Measurements from ENCODE around the gene COBL.

COBL gene

DNA sequence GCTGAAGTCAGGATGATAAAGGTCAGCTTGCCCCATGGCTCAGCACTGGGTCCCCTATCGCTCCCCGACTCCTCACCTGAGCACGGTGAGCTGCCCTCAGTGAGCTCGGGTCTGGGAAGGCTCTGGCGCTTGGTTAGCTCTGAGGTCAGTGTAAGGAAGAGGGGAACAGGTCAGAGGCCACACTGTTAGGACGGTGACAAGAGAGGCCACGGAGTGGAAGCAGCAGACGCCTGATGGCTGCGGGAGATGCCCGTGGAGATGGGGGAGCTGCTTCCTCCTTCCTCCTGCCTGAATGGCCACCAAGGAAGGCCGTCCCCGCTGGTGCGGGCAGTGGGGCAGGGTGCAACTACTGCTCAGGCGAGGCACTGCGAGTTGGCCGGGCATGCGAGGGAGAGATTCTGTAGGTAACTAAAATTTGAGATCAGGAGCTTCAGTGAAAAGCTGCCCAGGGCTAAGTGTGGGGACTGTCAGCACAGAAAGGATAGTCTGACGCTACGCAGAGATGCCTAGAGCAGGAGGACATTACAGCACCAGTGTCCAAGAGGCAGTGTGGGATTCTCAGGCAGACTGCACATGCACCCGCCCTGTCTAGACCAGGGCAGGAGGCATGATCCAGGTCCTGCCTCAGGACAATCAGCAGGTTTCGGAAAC, 302.6 kb downstream of the COBL start:
- DNase-seq (ENCODE audit: extremely low spot score), result no peak
- ChIA-PET POLR2A (no interaction called here), CTCF (no interaction called here)
- TF ChIP-seq FOXM1 (IDR thresholded peaks at IDR 0.05; ENCODE audit: borderline replicate concordance) (no peak), ELF4 (IDR thresholded peaks at IDR 0.05) (no peak), ARNT (IDR thresholded peaks at IDR 0.05) (no peak), BHLHE40 (IDR thresholded peaks at IDR 0.05; ENCODE audit: borderline replicate concordance) (no peak), NFRKB (IDR thresholded peaks at IDR 0.05) (no peak), SUZ12 (IDR thresholded peaks at IDR 0.05) (no peak), HDGF (IDR thresholded peaks at IDR 0.05; ENCODE audit: borderline replicate concordance) (no peak), FOXK2 (IDR thresholded peaks at IDR 0.05) (no peak), TARDBP (IDR thresholded peaks at IDR 0.05) (no peak)
- TF ChIP-seq, protein P1, sequence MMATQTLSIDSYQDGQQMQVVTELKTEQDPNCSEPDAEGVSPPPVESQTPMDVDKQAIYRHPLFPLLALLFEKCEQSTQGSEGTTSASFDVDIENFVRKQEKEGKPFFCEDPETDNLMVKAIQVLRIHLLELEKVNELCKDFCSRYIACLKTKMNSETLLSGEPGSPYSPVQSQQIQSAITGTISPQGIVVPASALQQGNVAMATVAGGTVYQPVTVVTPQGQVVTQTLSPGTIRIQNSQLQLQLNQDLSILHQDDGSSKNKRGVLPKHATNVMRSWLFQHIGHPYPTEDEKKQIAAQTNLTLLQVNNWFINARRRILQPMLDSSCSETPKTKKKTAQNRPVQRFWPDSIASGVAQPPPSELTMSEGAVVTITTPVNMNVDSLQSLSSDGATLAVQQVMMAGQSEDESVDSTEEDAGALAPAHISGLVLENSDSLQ (IDR thresholded peaks at IDR 0.05), result no peak

DNA sequence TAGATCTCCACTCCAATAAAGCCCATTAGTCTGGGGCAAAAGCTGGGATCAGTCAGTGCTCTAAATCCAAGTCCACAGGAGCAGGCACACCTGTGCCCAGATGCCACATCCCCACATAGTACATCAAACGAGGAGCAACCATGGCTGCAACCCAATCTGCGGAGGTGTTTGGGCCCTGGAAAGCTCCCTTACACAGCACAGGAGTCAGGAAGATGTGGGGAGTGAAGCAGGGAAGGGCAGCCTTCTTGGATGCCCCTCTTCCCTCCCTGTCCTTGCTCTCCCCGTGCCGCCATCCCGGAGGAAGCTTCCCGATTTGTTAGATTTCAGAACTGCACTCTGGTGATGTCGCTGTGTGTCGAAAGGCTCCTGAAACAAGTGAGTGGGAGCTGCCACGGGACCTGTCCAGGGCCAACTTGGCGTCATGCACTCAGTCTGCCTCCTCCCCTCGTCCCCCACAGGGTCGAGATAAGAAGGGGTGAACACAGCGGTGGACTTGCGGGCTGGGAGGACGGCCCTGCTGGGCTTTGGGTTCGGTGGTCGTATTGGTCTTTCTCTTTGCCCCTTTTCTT, 303.3 kb downstream of the COBL start:
- CTCF ChIA-PET, result no interaction called here
- POLR2A ChIA-PET, result no interaction called here
- TF ChIP-seq CTBP1 (IDR thresholded peaks at IDR 0.05; ENCODE audit: borderline replicate concordance) (no peak), ARNT (IDR thresholded peaks at IDR 0.05) (no peak), L3MBTL2 (conservative IDR thresholded peaks at IDR 0.05) (no peak), LEF1 (IDR thresholded peaks at IDR 0.05; ENCODE audit: borderline replicate concordance) (no peak)
- TF ChIP-seq, protein P1 (IDR thresholded peaks at IDR 0.05), result no peak
- DNase-seq (ENCODE audit: extremely low spot score), result no peak

DNA sequence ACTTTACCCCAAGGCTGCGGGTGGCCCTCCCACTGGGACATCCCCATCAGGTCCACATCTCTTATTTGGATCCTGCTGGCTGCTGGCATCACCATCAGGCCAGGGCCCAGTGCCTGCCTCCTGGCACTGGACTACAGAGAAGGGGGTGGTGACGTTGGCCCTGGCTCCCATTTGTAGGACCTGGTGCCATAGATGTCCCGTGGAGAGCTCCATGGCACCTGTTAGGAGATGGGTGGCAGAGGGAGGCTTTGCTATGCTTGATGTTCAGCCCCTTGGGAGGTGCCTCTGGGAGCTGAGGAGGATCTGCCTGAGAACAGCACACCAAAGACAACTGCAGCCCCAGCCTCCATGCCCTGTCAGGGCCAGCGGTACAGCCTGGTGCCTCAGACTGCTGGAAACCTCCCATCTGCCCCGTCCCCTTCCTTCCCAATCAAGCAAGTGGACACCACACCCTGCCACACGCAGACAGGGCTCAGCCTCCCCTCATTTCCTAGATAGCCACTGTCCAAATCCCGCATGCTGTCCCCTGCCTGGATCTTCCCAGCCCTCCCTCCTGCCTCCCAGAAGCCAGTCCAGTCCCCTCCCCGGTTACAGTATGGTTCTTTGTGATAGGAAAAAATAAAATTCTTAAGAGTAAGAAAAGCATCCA, 303.9 kb downstream of the COBL start:
- TF ChIP-seq LEF1 (IDR thresholded peaks at IDR 0.05; ENCODE audit: borderline replicate concordance), result no peak
- no peak for TF ChIP-seq NFRKB (IDR thresholded peaks at IDR 0.05)
- TF ChIP-seq ARNT (IDR thresholded peaks at IDR 0.05), result no peak
- TF ChIP-seq SP1 (IDR thresholded peaks at IDR 0.05), result no peak
- ChIA-PET POLR2A (no interaction called here), CTCF (interaction anchor here (0.6 to 1.0 kb wide), 2 partner anchors 12 to 75 kb away, joined by 3 to 6 read pairs; no protein-coding TSS in a partner anchor)
- DNase-seq (ENCODE audit: extremely low spot score), result no peak

DNA sequence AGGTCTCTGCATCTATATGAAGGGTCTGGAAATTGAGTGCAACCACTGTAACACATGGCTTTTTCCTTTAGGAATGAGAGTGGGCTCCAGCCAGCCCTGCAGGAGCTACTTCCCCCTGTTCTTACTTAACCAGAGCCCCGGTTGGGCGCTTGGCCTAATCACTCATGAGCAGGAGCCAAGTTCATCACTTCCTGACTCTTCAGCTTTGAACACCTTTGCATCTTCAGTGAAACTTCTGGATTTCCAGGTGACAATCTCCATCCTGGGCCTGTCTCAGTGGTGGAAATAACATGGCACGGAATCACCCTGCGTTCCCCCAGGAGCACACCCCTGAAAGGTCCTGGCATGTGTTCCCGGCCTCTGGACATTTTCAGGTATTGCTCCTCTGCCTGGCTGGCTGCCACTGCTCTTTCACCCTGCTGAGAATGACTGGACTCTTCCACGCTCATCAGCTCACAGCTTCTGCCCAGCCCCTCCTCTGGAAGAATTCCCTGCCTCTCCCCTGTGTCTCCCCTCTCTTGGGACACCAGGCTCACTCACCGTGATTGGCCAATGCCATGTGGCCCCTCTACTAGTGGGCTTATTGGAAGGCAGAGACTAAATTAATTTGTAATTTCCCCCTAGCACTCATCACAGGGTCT, 304.8 kb downstream of the COBL start:
- no peak for TF ChIP-seq TARDBP (IDR thresholded peaks at IDR 0.05)
- no peak for TF ChIP-seq BHLHE40 (IDR thresholded peaks at IDR 0.05; ENCODE audit: borderline replicate concordance)
- no peak for TF ChIP-seq ZNF384 (IDR thresholded peaks at IDR 0.05)
- TF ChIP-seq, protein P1 (IDR thresholded peaks at IDR 0.05), result no peak
- no peak for TF ChIP-seq CTBP1 (IDR thresholded peaks at IDR 0.05; ENCODE audit: borderline replicate concordance)
- TF ChIP-seq SP1 (IDR thresholded peaks at IDR 0.05), result no peak
- TF ChIP-seq FOXA1 (IDR thresholded peaks at IDR 0.05), result no peak
- no peak for DNase-seq (ENCODE audit: extremely low spot score)
- ChIA-PET CTCF (interaction anchor here (0.6 to 1.0 kb wide), 2 partner anchors 11 to 74 kb away, joined by 3 to 6 read pairs; no protein-coding TSS in a partner anchor), POLR2A (no interaction called here)

DNA sequence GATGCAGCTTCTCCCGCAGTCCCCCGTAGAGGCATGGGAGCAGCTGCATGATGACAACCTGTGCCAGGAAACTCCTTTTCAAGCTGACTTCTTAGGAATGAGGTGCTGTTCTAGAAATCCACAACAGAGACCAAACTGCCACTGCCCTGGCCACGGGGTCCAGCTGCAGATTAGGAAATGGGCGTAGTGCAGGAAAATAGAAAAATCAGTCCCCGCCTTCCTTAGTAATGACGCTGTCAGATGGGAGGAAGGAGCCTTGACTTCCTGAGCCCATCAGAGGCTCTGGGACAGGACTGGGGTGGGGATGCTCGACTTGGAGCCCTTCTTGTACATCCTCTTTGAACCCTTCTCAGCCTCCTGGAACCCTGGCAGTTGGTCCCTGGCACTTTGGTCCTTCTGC, 306.1 kb downstream of the COBL start:
- CTCF ChIA-PET, result no interaction called here
- POLR2A ChIA-PET, result no interaction called here
- TF ChIP-seq CTBP1 (IDR thresholded peaks at IDR 0.05; ENCODE audit: borderline replicate concordance), result no peak
- DNase-seq (ENCODE audit: extremely low spot score), result no peak

DNA sequence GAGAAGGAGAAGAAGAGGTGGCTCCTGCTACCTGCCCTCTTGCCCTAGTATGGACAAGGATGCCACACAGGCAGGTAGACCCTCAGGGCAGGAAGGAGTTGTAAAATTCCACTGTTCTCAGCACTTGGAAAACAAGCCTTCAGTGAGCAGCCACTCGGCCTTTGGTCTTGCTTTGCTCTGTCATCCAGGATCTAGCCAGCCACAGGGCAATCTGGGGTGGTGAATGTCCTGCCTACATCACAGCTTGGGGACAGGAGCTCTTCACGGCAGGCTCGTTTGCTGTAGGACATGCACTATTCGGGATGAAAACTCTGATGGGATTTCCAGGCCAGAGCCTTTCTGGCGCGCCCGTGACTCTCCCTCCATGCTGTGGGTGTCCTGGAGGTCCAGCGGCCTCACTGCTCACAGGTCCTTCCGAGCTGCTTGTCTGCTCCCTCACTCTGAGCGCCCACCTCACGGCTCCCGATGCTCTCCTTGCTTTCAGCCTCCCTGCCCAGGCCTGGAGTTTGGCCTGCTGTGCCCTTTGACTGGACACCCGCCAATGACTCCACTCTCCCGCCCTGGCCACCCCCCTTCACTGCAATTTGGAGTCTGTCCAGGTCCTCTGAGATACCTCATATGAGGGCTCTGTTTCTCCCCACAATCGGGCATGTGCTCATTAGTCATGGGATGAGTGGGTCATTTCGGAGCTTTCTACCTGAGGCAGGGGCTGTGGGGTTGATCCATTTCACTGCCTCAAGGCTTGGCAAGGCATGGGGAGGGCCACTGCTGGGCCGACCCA, 306.7 kb downstream of the COBL start:
- DNase-seq (ENCODE audit: extremely low spot score), result no peak
- ChIA-PET POLR2A (no interaction called here), CTCF (no interaction called here)
- TF ChIP-seq BHLHE40 (IDR thresholded peaks at IDR 0.05; ENCODE audit: borderline replicate concordance) (no peak), CTBP1 (IDR thresholded peaks at IDR 0.05; ENCODE audit: borderline replicate concordance) (no peak), ARNT (IDR thresholded peaks at IDR 0.05) (no peak), SUZ12 (IDR thresholded peaks at IDR 0.05) (no peak), FOXK2 (IDR thresholded peaks at IDR 0.05) (no peak), LEF1 (IDR thresholded peaks at IDR 0.05; ENCODE audit: borderline replicate concordance) (no peak), HDGF (IDR thresholded peaks at IDR 0.05; ENCODE audit: borderline replicate concordance) (no peak), FOXA1 (IDR thresholded peaks at IDR 0.05) (no peak), L3MBTL2 (conservative IDR thresholded peaks at IDR 0.05) (no peak), ZNF384 (IDR thresholded peaks at IDR 0.05) (no peak)
- TF ChIP-seq, protein P1 (IDR thresholded peaks at IDR 0.05), result no peak
